ENCODE results near the gene BATF.

Gene BATF

GRCh38 chr14:75499084-75499875, 23.0 kb upstream of the BATF start:
- in situ Hi-C loops (cut with HindIII; ENCODE audit: low sequenced_read_pairs) = no loop called here
- no peak overlapping the region for H3K4me3 ChIP-seq (ENCODE audit: low read depth, low read length)
- no peak for DNase-seq (ENCODE audit: low read depth, low spot score)

GRCh38 chr14:75501080-75501479, 21.2 kb upstream of the BATF start:
- TF ChIP-seq CTCF (IDR thresholded peaks at IDR 0.05; ENCODE audit: low read depth, low read length) = no peak
- H3K4me3 ChIP-seq (ENCODE audit: low read depth, low read length) = no peak overlapping the region
- in situ Hi-C loops (cut with HindIII; ENCODE audit: low sequenced_read_pairs) = no loop called here
- DNase-seq (ENCODE audit: low read depth, low spot score) = no peak

More at GRCh38 chr14:75499084-75499875, 23.0 kb upstream of the BATF start:
- no peak for TF ChIP-seq CTCF (IDR thresholded peaks at IDR 0.05; ENCODE audit: low read depth, low read length)

- DNase-seq (ENCODE audit: low read depth, low spot score) = no peak
- in situ Hi-C loops (cut with HindIII; ENCODE audit: low sequenced_read_pairs) = no loop called here
- no peak for TF ChIP-seq CTCF (IDR thresholded peaks at IDR 0.05; ENCODE audit: low read depth, low read length)
- H3K4me3 ChIP-seq (ENCODE audit: low read depth, low read length) = no peak overlapping the region
Observed at GRCh38 chr14:75504411-75504810, 17.9 kb upstream of the BATF start.

GRCh38 chr14:75506930-75507329, 15.3 kb upstream of the BATF start:
- no peak overlapping the region for H3K4me3 ChIP-seq (ENCODE audit: low read depth, low read length)
- no peak for DNase-seq (ENCODE audit: low read depth, low spot score)
- in situ Hi-C loops (cut with HindIII; ENCODE audit: low sequenced_read_pairs) = no loop called here
- no peak for TF ChIP-seq CTCF (IDR thresholded peaks at IDR 0.05; ENCODE audit: low read depth, low read length)

- DNase-seq (ENCODE audit: low read depth, low spot score) = no peak
- in situ Hi-C loops (cut with HindIII; ENCODE audit: low sequenced_read_pairs) = no loop called here
- TF ChIP-seq CTCF (IDR thresholded peaks at IDR 0.05; ENCODE audit: low read depth, low read length) = no peak
- no peak overlapping the region for H3K4me3 ChIP-seq (ENCODE audit: low read depth, low read length)
Observed at GRCh38 chr14:75510547-75510946, 11.7 kb upstream of the BATF start.

GRCh38 chr14:75511201-75511600, 11.1 kb upstream of the BATF start:
- DNase-seq (ENCODE audit: low read depth, low spot score) = no peak
- TF ChIP-seq CTCF (IDR thresholded peaks at IDR 0.05; ENCODE audit: low read depth, low read length) = no peak
- in situ Hi-C loops (cut with HindIII; ENCODE audit: low sequenced_read_pairs) = no loop called here
- no peak overlapping the region for H3K4me3 ChIP-seq (ENCODE audit: low read depth, low read length)

Measured in astrocyte of the spinal cord (primary cell).